IMR-90 (cell line): ENCODE data around the gene TOB2. TPM values are rescaled to one million over a fixed set of nuclear protein-coding genes. Genes with fewer than 3 reads are reported as not detected.

Source experiments
- ATAC-seq: fragments of 200-7000 bp; cut with Tn5 transposase; 2 replicates; pipeline ENCODE4 v1.9.1; 2020; ENCODE audit warnings: low read depth, mild to moderate bottlenecking, moderate library complexity
- BruUV-seq: library from RNA; stranded (reverse); fragments of 400-500 nt; replicated peaks from 2 replicates; lab custom pipeline; 2021; lab: Mats Ljungman, UMichigan
- CTCF ChIA-PET: fragments of 300-600 bp; formaldehyde crosslinking; extraction: SDS; loops from one replicate; lab custom pipeline; 2021; ENCODE audit warnings: antibody characterized with exemption; lab: Yijun Ruan, JAX
- POLR2A ChIA-PET: fragments of 300-600 bp; sonication (Branson Sonifier 250); formaldehyde crosslinking; loops from one replicate; lab custom pipeline; 2022; ENCODE audit warnings: antibody characterized with exemption; ENCODE audit not compliant: unreplicated experiment; lab: Charles Lee
- DNase-seq: peaks from one replicate; pipeline ENCODE4 v3.0.0; 2013
- H2AFZ ChIP-seq: replicated peaks from 2 replicates; pipeline ENCODE3; 2013; ENCODE audit warnings: low read length, mild to moderate bottlenecking; ENCODE audit not compliant: poor library complexity
- H2AK5ac ChIP-seq: 2 replicates; pipeline ENCODE4 v1.6.1; 2013; ENCODE audit warnings: low read depth, low read length, inconsistent platforms
- H2AK9ac ChIP-seq: replicated peaks from 2 replicates; pipeline ENCODE3; 2013; ENCODE audit warnings: mild to moderate bottlenecking, low read depth, low read length, moderate library complexity; ENCODE audit not compliant: poor library complexity
- H2BK120ac ChIP-seq: 2 replicates; pipeline ENCODE4 v1.6.1; 2013; ENCODE audit warnings: low read depth, low read length, inconsistent platforms
- H2BK15ac ChIP-seq: 3 replicates; pipeline ENCODE4 v1.6.1; 2013; ENCODE audit warnings: low read depth, low read length, inconsistent platforms
- H2BK20ac ChIP-seq: 2 replicates; pipeline ENCODE4 v1.6.1; 2013; ENCODE audit warnings: low read depth, mild to moderate bottlenecking, inconsistent platforms, low read length, moderate library complexity
- H2BK5ac ChIP-seq: 2 replicates; pipeline ENCODE4 v1.6.1; 2013; ENCODE audit warnings: mild to moderate bottlenecking, low read depth, low read length, inconsistent platforms; ENCODE audit not compliant: poor library complexity, severe bottlenecking
- H3K14ac ChIP-seq: replicated peaks from 2 replicates; pipeline ENCODE4 v1.6.1; 2013; ENCODE audit warnings: low read depth, low read length, inconsistent platforms
- H3K18ac ChIP-seq: 2 replicates; pipeline ENCODE4 v1.6.1; 2013; ENCODE audit warnings: low read depth, low read length, control low read depth
- H3K23ac ChIP-seq: 2 replicates; pipeline ENCODE4 v1.6.1; 2013; ENCODE audit warnings: low read depth, low read length, inconsistent platforms
- H3K27ac ChIP-seq: 2 replicates; pipeline ENCODE4 v1.5.1; 2013; ENCODE audit warnings: mild to moderate bottlenecking, control low read depth, low read length; ENCODE audit not compliant: insufficient read depth
- H3K27me3 ChIP-seq: 2 replicates; pipeline ENCODE4 v1.6.1; 2013; ENCODE audit warnings: low read length; ENCODE audit not compliant: control insufficient read depth, insufficient read depth
- H3K36me3 ChIP-seq: 2 replicates; pipeline ENCODE4 v1.6.1; 2013; ENCODE audit warnings: low read length, mixed read lengths; ENCODE audit not compliant: control insufficient read depth, insufficient read depth
- H3K4ac ChIP-seq: 2 replicates; pipeline ENCODE4 v1.6.1; 2013; ENCODE audit warnings: low read depth, low read length, inconsistent platforms
- H3K4me1 ChIP-seq: 2 replicates; pipeline ENCODE4 v1.6.1; 2013; ENCODE audit warnings: low read length, mixed read lengths; ENCODE audit not compliant: control insufficient read depth, insufficient read depth
- H3K4me2 ChIP-seq: 2 replicates; pipeline ENCODE4 v1.6.1; 2013; ENCODE audit warnings: low read depth, mild to moderate bottlenecking, control low read depth, low read length, moderate library complexity
- H3K4me3 ChIP-seq: 2 replicates; pipeline ENCODE4 v1.5.1; 2013; ENCODE audit warnings: low read depth, mild to moderate bottlenecking, control low read depth, low read length, moderate library complexity; ENCODE audit not compliant: insufficient read depth
- H3K56ac ChIP-seq: 2 replicates; pipeline ENCODE4 v1.6.1; 2013; ENCODE audit warnings: low read length, inconsistent platforms; ENCODE audit not compliant: insufficient read depth; ENCODE audit errors: extremely low read depth
- H3K79me1 ChIP-seq, 2 experiments: 2 replicates each; pipeline ENCODE4 v1.6.1; 2013; ENCODE audit warnings: low read length in 2 of 2, inconsistent platforms in 1 of 2, low read depth in 1 of 2
- H3K9ac ChIP-seq: 2 replicates; pipeline ENCODE4 v1.6.1; 2013; ENCODE audit warnings: low read depth, low read length, control low read depth
- H3K9me1 ChIP-seq: 2 replicates; pipeline ENCODE4 v1.6.1; 2013; ENCODE audit warnings: low read length, inconsistent platforms; ENCODE audit not compliant: insufficient read depth
- H3K9me3 ChIP-seq: 2 replicates; pipeline ENCODE4 v1.6.1; 2013; ENCODE audit warnings: low read length; ENCODE audit not compliant: control insufficient read depth, insufficient read depth
- H4K20me1 ChIP-seq: 2 replicates; pipeline ENCODE4 v1.6.1; 2013; ENCODE audit warnings: low read length, inconsistent platforms; ENCODE audit not compliant: insufficient read depth
- H4K5ac ChIP-seq: 2 replicates; pipeline ENCODE4 v1.6.1; 2013; ENCODE audit warnings: mild to moderate bottlenecking, low read depth, low read length, control low read depth
- H4K8ac ChIP-seq, 2 experiments: 2 replicates each; pipeline ENCODE4 v1.6.1; 2013; ENCODE audit warnings: low read depth in 2 of 2, low read length in 2 of 2, control low read depth in 1 of 2, inconsistent platforms in 1 of 2
- H4K91ac ChIP-seq: 2 replicates; pipeline ENCODE4 v1.6.1; 2013; ENCODE audit warnings: low read depth, low read length, inconsistent platforms; ENCODE audit not compliant: insufficient read depth
- BHLHE40 ChIP-seq: fragments of 150-350 bp; IDR thresholded peaks from 2 replicates; pipeline ENCODE4 v1.6.1; 2016; ENCODE audit warnings: mild to moderate bottlenecking, low read depth, low read length
- CEBPB ChIP-seq: IDR thresholded peaks from 2 replicates; pipeline ENCODE4 v1.6.1; 2012; ENCODE audit warnings: low read depth, low read length, improper control_type of control experiment
- CHD1 ChIP-seq: IDR thresholded peaks from 2 replicates; pipeline ENCODE4 v1.6.1; 2012; ENCODE audit warnings: low read depth, low read length, improper control_type of control experiment
- FOS ChIP-seq: fragments of 150-350 bp; IDR thresholded peaks from 2 replicates; pipeline ENCODE4 v1.6.1; 2016; ENCODE audit warnings: low read depth, low read length
- MAFK ChIP-seq: IDR thresholded peaks from 2 replicates; pipeline ENCODE4 v1.6.1; 2012; ENCODE audit warnings: low read depth, low read length, improper control_type of control experiment
- MAZ ChIP-seq: IDR thresholded peaks from 2 replicates; pipeline ENCODE4 v1.6.1; 2012; ENCODE audit warnings: low read depth, mild to moderate bottlenecking, low read length, improper control_type of control experiment, moderate library complexity, borderline replicate concordance
- MXI1 ChIP-seq: IDR thresholded peaks from 2 replicates; pipeline ENCODE4 v1.6.1; 2012; ENCODE audit warnings: low read depth, mild to moderate bottlenecking, low read length, moderate library complexity, borderline replicate concordance
- NFE2L2 ChIP-seq: fragments of 150-350 bp; IDR thresholded peaks from 2 replicates; pipeline ENCODE4 v1.6.1; 2016; ENCODE audit warnings: low read depth, mild to moderate bottlenecking, low read length
- POLR2A ChIP-seq: IDR thresholded peaks from 2 replicates; pipeline ENCODE4 v1.6.1; 2012; ENCODE audit warnings: mild to moderate bottlenecking, low read depth, low read length
- RAD21 ChIP-seq: IDR thresholded peaks from 2 replicates; pipeline ENCODE4 v1.6.1; 2012; ENCODE audit warnings: low read length, improper control_type of control experiment
- RCOR1 ChIP-seq: IDR thresholded peaks from 2 replicates; pipeline ENCODE4 v1.6.1; 2012; ENCODE audit warnings: mild to moderate bottlenecking, low read length, improper control_type of control experiment; ENCODE audit not compliant: insufficient replicate concordance
- RFX5 ChIP-seq: IDR thresholded peaks from 2 replicates; pipeline ENCODE4 v1.8.0; 2012; ENCODE audit warnings: low read depth, mild to moderate bottlenecking, low read length, moderate library complexity
- SMC3 ChIP-seq: fragments of 150-350 bp; IDR thresholded peaks from 2 replicates; pipeline ENCODE4 v1.6.1; 2016; ENCODE audit warnings: low read depth, mild to moderate bottlenecking, antibody characterized with exemption, low read length, moderate library complexity
- WGBS, 2 experiments: methylation state at CpG; one replicate each; pipeline versions ENCODE4 v1.1.5 to v1.1.7; 2013; ENCODE audit warnings: missing lambda C conversion rate in 2 of 2; ENCODE audit not compliant: insufficient read length in 1 of 2; ENCODE audit errors: extremely low coverage in 2 of 2; 5-methylcytosine and 5-hydroxymethylcytosine counted together
- dilution Hi-C: fragments of 300-500 bp; cut with HindIII; formaldehyde crosslinking; loops from one replicate; pipeline ENCODE4 v1.14.3; 2018; ENCODE audit warnings: low sequenced_read_pairs; ENCODE audit not compliant: unreplicated experiment
- in situ Hi-C: fragments of 300-500 bp; cut with MboI; formaldehyde crosslinking; loops from 3 replicates; pipeline ENCODE4 v1.14.3; 2019; ENCODE audit warnings: low sequenced_read_pairs, inconsistent platforms, mixed read lengths
- intact Hi-C: fragments of 100-400 bp; cut with micrococcal nuclease; formaldehyde crosslinking; loops from 2 replicates; pipeline ENCODE4 v1.10.0; 2022
- polyA plus RNA-seq, 3 experiments: library from polyadenylated mRNA; depleted of rRNA; stranded (reverse); fragments of >200 nt; gene quantifications; 2 replicates each; pipeline ENCODE4 v1.2.3, GENCODE V29; 2012; ENCODE audit warnings: low replicate concordance in 1 of 3
- total RNA-seq: library from RNA; depleted of rRNA; stranded (reverse); fragments of >200 nt; gene quantifications from 2 replicates; pipeline ENCODE4 v1.2.3, GENCODE V29; 2012
- TF ChIP-seq, protein P1 (sequence below): conservative IDR thresholded peaks from 2 replicates; pipeline ENCODE4 v1.5.1; 2012; ENCODE audit warnings: mild to moderate bottlenecking, low read depth, low read length, improper control_type of control experiment
- TF ChIP-seq, protein P2 (sequence below): fragments of 150-350 bp; IDR thresholded peaks from 2 replicates; pipeline ENCODE4 v1.6.1; 2016; ENCODE audit warnings: low read depth, mild to moderate bottlenecking, low read length, moderate library complexity, borderline replicate concordance
- TF ChIP-seq, protein P3 (sequence below): fragments of 150-350 bp; IDR thresholded peaks from 2 replicates; pipeline ENCODE4 v1.6.1; 2017; ENCODE audit warnings: mild to moderate bottlenecking, antibody characterized with exemption, low read length, low read depth

Gene TOB2
- total and polyA plus RNA-seq, 2 of the 4 experiments (the other 2 are of a cell fraction), result 17.4 to 23.3 TPM

DNA sequence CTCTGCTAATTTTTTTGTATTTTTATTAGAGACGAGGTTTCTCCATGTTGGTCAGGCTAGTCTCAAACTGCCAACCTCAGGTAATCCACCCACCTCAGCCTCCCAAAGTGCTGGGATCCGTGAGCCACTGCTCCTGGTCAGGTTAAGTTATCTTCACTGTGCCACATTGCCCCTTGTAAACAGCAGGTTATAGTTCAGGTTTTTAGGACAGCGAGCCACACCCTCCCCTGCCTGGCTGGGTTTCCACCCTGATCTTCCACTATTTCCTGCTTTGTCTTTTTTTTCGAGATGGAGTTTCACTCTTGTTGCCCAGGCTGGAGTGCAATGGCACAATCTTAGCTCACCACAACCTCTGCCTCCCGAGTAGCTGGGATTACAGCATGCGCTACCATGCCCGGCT is 38.4 kb upstream of the TOB2 start:
- H3K18ac ChIP-seq, result no peak overlapping the region
- H4K20me1 ChIP-seq, result peaks cover 70% of the 10 kb centered on the region
- H3K27me3 ChIP-seq, result no peaks in the 10 kb centered on the region
- H2AK5ac ChIP-seq, result no peak overlapping the region
- H2AK9ac ChIP-seq, result no peak overlapping the region
- H2BK5ac ChIP-seq, result no peak overlapping the region
- no peak overlapping the region for H3K4ac ChIP-seq
- in situ Hi-C loops (no loop called here), dilution Hi-C loops (no loop called here), intact Hi-C loops (no loop called here)
- H3K4me1 ChIP-seq, result peaks cover 29% of the 10 kb centered on the region
- H4K5ac ChIP-seq, result no peak overlapping the region
- H3K23ac ChIP-seq, result no peak overlapping the region
- H3K56ac ChIP-seq, result no peak overlapping the region
- H3K36me3 ChIP-seq, result no peaks in the 10 kb centered on the region; the same call in 1 of the 2 replicates
- H3K9ac ChIP-seq, result no peak overlapping the region
- H2BK120ac ChIP-seq, result no peak overlapping the region
- no peak overlapping the region for H3K14ac ChIP-seq
- H2BK20ac ChIP-seq, result no peak overlapping the region
- POLR2A ChIA-PET, result no interaction called here
- peaks cover 28 to 86% of the 10 kb centered on the region in 2 experiments for H3K79me1 ChIP-seq
- H4K8ac ChIP-seq, result no peak overlapping the region
- H3K9me3 ChIP-seq, result no peaks in the 10 kb centered on the region
- CTCF ChIA-PET, result no interaction called here
- no peak overlapping the region for H4K91ac ChIP-seq
- no peak overlapping the region for H3K27ac ChIP-seq
- H3K4me3 ChIP-seq, result no peak overlapping the region
- DNase-seq (no peak), ATAC-seq (no peak)
- no peak overlapping the region for H3K4me2 ChIP-seq
- TF ChIP-seq CEBPB, result no peak
- TF ChIP-seq, protein P1, sequence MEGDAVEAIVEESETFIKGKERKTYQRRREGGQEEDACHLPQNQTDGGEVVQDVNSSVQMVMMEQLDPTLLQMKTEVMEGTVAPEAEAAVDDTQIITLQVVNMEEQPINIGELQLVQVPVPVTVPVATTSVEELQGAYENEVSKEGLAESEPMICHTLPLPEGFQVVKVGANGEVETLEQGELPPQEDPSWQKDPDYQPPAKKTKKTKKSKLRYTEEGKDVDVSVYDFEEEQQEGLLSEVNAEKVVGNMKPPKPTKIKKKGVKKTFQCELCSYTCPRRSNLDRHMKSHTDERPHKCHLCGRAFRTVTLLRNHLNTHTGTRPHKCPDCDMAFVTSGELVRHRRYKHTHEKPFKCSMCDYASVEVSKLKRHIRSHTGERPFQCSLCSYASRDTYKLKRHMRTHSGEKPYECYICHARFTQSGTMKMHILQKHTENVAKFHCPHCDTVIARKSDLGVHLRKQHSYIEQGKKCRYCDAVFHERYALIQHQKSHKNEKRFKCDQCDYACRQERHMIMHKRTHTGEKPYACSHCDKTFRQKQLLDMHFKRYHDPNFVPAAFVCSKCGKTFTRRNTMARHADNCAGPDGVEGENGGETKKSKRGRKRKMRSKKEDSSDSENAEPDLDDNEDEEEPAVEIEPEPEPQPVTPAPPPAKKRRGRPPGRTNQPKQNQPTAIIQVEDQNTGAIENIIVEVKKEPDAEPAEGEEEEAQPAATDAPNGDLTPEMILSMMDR, result no peak
- TF ChIP-seq POLR2A, result no peak
- TF ChIP-seq CHD1, result no peak
- no peak for TF ChIP-seq NFE2L2
- TF ChIP-seq, protein P2, sequence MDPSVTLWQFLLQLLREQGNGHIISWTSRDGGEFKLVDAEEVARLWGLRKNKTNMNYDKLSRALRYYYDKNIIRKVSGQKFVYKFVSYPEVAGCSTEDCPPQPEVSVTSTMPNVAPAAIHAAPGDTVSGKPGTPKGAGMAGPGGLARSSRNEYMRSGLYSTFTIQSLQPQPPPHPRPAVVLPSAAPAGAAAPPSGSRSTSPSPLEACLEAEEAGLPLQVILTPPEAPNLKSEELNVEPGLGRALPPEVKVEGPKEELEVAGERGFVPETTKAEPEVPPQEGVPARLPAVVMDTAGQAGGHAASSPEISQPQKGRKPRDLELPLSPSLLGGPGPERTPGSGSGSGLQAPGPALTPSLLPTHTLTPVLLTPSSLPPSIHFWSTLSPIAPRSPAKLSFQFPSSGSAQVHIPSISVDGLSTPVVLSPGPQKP, result no peak
- TF ChIP-seq FOS, result no peak
- TF ChIP-seq MAFK, result no peak
- TF ChIP-seq, protein P3, sequence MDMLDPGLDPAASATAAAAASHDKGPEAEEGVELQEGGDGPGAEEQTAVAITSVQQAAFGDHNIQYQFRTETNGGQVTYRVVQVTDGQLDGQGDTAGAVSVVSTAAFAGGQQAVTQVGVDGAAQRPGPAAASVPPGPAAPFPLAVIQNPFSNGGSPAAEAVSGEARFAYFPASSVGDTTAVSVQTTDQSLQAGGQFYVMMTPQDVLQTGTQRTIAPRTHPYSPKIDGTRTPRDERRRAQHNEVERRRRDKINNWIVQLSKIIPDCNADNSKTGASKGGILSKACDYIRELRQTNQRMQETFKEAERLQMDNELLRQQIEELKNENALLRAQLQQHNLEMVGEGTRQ, result no peak
- TF ChIP-seq BHLHE40, result no peak
- no peak for TF ChIP-seq MXI1
- no peak for TF ChIP-seq RFX5
- no peak for TF ChIP-seq RCOR1
- TF ChIP-seq SMC3, result no peak
- TF ChIP-seq RAD21, result no peak
- TF ChIP-seq MAZ, result no peak
- peaks cover 23% of the 10 kb centered on the region for H3K9me1 ChIP-seq
- no peak overlapping the region for H2AFZ ChIP-seq
- WGBS, 2 experiments, result 91% methylated on average over 4 of the region's 7 CpGs; no CpG with 5 or more reads in 1 of the 2 experiments
- H2BK15ac ChIP-seq, result no peak overlapping the region
- BruUV-seq, result no TSS peak
